H9 (cell line): ENCODE data around the gene SRPX. TPM values are rescaled to one million over a fixed set of nuclear protein-coding genes. Genes with fewer than 3 reads are reported as not detected.

Experiments used
- DNase-seq: peaks from one replicate; pipeline ENCODE4 v3.0.0-alpha.2; 2017
- H2AFZ ChIP-seq: one replicate; pipeline ENCODE4 v1.6.1; 2013; ENCODE audit warnings: mild to moderate bottlenecking, low read length, control low read depth, moderate library complexity
- H2AK5ac ChIP-seq: 2 replicates; pipeline ENCODE4 v1.6.1; 2013; ENCODE audit warnings: low read length, control low read depth, mixed read lengths; ENCODE audit not compliant: insufficient read length
- H2BK120ac ChIP-seq: one replicate; pipeline ENCODE4 v1.6.1; 2013; ENCODE audit warnings: low read depth, mild to moderate bottlenecking, low read length, control low read depth, inconsistent platforms; ENCODE audit not compliant: poor library complexity, severe bottlenecking
- H2BK12ac ChIP-seq: 2 replicates; pipeline ENCODE4 v1.6.1; 2013; ENCODE audit warnings: low read length, control low read depth, mixed read lengths, low read depth; ENCODE audit not compliant: insufficient read length
- H2BK15ac ChIP-seq: 2 replicates; pipeline ENCODE4 v1.6.1; 2013; ENCODE audit warnings: low read depth, low read length, control low read depth
- H2BK20ac ChIP-seq: one replicate; pipeline ENCODE4 v1.6.1; 2013; ENCODE audit warnings: low read depth, mild to moderate bottlenecking, low read length, control low read depth, inconsistent platforms; ENCODE audit not compliant: poor library complexity, severe bottlenecking
- H2BK5ac ChIP-seq: 2 replicates; pipeline ENCODE4 v1.6.1; 2013; ENCODE audit warnings: low read length, control low read depth, mixed read lengths; ENCODE audit not compliant: insufficient read length
- H3K14ac ChIP-seq: 2 replicates; pipeline ENCODE4 v1.6.1; 2013; ENCODE audit warnings: low read length, control low read depth; ENCODE audit not compliant: insufficient read depth
- H3K18ac ChIP-seq: 2 replicates; pipeline ENCODE4 v1.6.1; 2013; ENCODE audit warnings: low read depth, mild to moderate bottlenecking, mixed read lengths, low read length, control low read depth; ENCODE audit not compliant: insufficient read length
- H3K23ac ChIP-seq: 2 replicates; pipeline ENCODE4 v1.6.1; 2013; ENCODE audit warnings: low read length, control low read depth, mixed read lengths, low read depth; ENCODE audit not compliant: insufficient read length
- H3K23me2 ChIP-seq: 2 replicates; pipeline ENCODE4 v1.6.1; 2013; ENCODE audit warnings: low read depth, mild to moderate bottlenecking, mixed read lengths, low read length, control low read depth; ENCODE audit not compliant: insufficient read length, poor library complexity, severe bottlenecking
- H3K27ac ChIP-seq: 2 replicates; pipeline ENCODE4 v1.5.1; 2013; ENCODE audit warnings: low read length, control low read depth, mixed read lengths, low read depth; ENCODE audit not compliant: insufficient read length
- H3K27me3 ChIP-seq: 2 replicates; pipeline ENCODE4 v1.6.1; 2013; ENCODE audit warnings: low read length, control low read depth, inconsistent platforms; ENCODE audit not compliant: insufficient read depth
- H3K4ac ChIP-seq: 2 replicates; pipeline ENCODE4 v1.6.1; 2013; ENCODE audit warnings: low read depth, mild to moderate bottlenecking, control low read depth, inconsistent platforms, low read length, moderate library complexity
- H3K4me1 ChIP-seq: 2 replicates; pipeline ENCODE4 v1.6.1; 2013; ENCODE audit warnings: low read length, control low read depth, inconsistent platforms; ENCODE audit not compliant: insufficient read depth
- H3K4me2 ChIP-seq: 2 replicates; pipeline ENCODE4 v1.6.1; 2013; ENCODE audit warnings: low read length, control low read depth, mixed read lengths; ENCODE audit not compliant: insufficient read length, insufficient read depth
- H3K56ac ChIP-seq: 2 replicates; pipeline ENCODE4 v1.6.1; 2013; ENCODE audit warnings: low read depth, mild to moderate bottlenecking, mixed read lengths, low read length, control low read depth; ENCODE audit not compliant: insufficient read length
- H3K79me1 ChIP-seq: 2 replicates; pipeline ENCODE4 v1.6.1; 2013; ENCODE audit warnings: low read depth, mild to moderate bottlenecking, moderate library complexity, low read length, control low read depth, inconsistent platforms; ENCODE audit not compliant: insufficient read depth, poor library complexity, severe bottlenecking
- H3K79me2 ChIP-seq: 2 replicates; pipeline ENCODE4 v1.6.1; 2013; ENCODE audit warnings: low read length, control low read depth, inconsistent platforms; ENCODE audit not compliant: insufficient read depth
- H3K9ac ChIP-seq: 2 replicates; pipeline ENCODE4 v1.6.1; 2013; ENCODE audit warnings: low read length, control low read depth, mixed read lengths; ENCODE audit not compliant: insufficient read length; ENCODE audit errors: extremely low read depth
- H3K9me3 ChIP-seq: one replicate; pipeline ENCODE4 v1.6.1; 2013; ENCODE audit warnings: low read depth, low read length, inconsistent platforms; ENCODE audit not compliant: control insufficient read depth
- H3T11ph ChIP-seq: one replicate; pipeline ENCODE4 v1.6.1; 2013; ENCODE audit warnings: mild to moderate bottlenecking, low read length, control low read depth, inconsistent platforms
- H4K20me1 ChIP-seq: one replicate; pipeline ENCODE4 v1.6.1; 2013; ENCODE audit not compliant: control insufficient read depth, insufficient read length, insufficient read depth
- H4K5ac ChIP-seq: 2 replicates; pipeline ENCODE4 v1.6.1; 2013; ENCODE audit warnings: low read depth, mild to moderate bottlenecking, mixed read lengths, low read length, control low read depth; ENCODE audit not compliant: insufficient read length
- H4K8ac ChIP-seq: replicated peaks from 2 replicates; pipeline ENCODE4 v1.6.1; 2013; ENCODE audit warnings: low read length, control low read depth, mixed read lengths, low read depth; ENCODE audit not compliant: insufficient read length
- H4K91ac ChIP-seq: 2 replicates; pipeline ENCODE4 v1.6.1; 2013; ENCODE audit warnings: low read depth, mild to moderate bottlenecking, moderate library complexity, mixed read lengths, low read length, control low read depth; ENCODE audit not compliant: insufficient read length
- H3K27ac Mint-ChIP-seq, 3 experiments: 2 replicates in 2 of 3; 3 replicates in 1 of 3; pipeline ENCODE4 v1.8.0; 2020 to 2021; ENCODE audit warnings: mixed read lengths in 3 of 3, mild to moderate bottlenecking in 1 of 3, moderate library complexity in 1 of 3
- H3K27me3 Mint-ChIP-seq: 2 replicates; pipeline ENCODE4 v1.8.0; 2021; ENCODE audit warnings: low read depth, mild to moderate bottlenecking, moderate library complexity, mixed read lengths
- H3K36me3 Mint-ChIP-seq, 3 experiments: 2 replicates in 2 of 3; 3 replicates in 1 of 3; pipeline ENCODE4 v1.8.0; 2020 to 2021; ENCODE audit warnings: low read depth in 3 of 3, mixed read lengths in 3 of 3; ENCODE audit not compliant: insufficient read depth in 1 of 3
- H3K4me1 Mint-ChIP-seq, 2 experiments: 2 replicates each; pipeline ENCODE4 v1.8.0; 2020; ENCODE audit warnings: mixed read lengths in 2 of 2
- H3K4me3 Mint-ChIP-seq, 2 experiments: 2 replicates in 1 of 2; 3 replicates in 1 of 2; pipeline ENCODE4 v1.8.0; 2020 to 2021; ENCODE audit warnings: mild to moderate bottlenecking in 2 of 2, mixed read lengths in 2 of 2, moderate library complexity in 1 of 2
- H3K9me3 Mint-ChIP-seq, 2 experiments: 2 replicates in 1 of 2; 3 replicates in 1 of 2; pipeline ENCODE4 v1.8.0; 2020; ENCODE audit warnings: mild to moderate bottlenecking in 2 of 2, mixed read lengths in 2 of 2, moderate library complexity in 1 of 2
- CTCF ChIP-seq: fragments of 200-600 bp; sonication (generic); conservative IDR thresholded peaks from 3 replicates; pipeline ENCODE4 v1.8.0; 2021; ENCODE audit warnings: antibody characterized with exemption, mild to moderate bottlenecking
- WGBS: extraction: QIAGEN DNeasy Blood & Tissue Kit; methylation state at CpG from one replicate; pipeline ENCODE4 v1.1.7; 2013; ENCODE audit warnings: missing lambda C conversion rate, low lambda C conversion rate, mixed read lengths; ENCODE audit not compliant: insufficient read length; ENCODE audit errors: extremely low coverage; 5-methylcytosine and 5-hydroxymethylcytosine counted together
- total RNA-seq: library from RNA; stranded (reverse); gene quantifications from 2 replicates; pipeline ENCODE4 v1.2.1, GENCODE V29; 2021

The SRPX gene
- total RNA-seq, 1 experiment from 2014 or later: 2.8 TPM

GRCh38 chrX:38268011-38268410 lies 47.3 kb upstream of the SRPX start:
- H3K27me3 Mint-ChIP-seq: no peaks in the 10 kb centered on the region

More at GRCh38 chrX:38268011-38268410, 47.3 kb upstream of the SRPX start:
- Mint-ChIP-seq H3K4me1 (no peaks in the 10 kb centered on the region), H3K36me3 (peaks cover 3 to 9% (median 6%) of the 10 kb centered on the region in 3 experiments; a peak in 4 of 7 replicates), H3K9me3 (peaks cover 40 to 48% of the 10 kb centered on the region in 2 experiments), H3K4me3 (no peak overlapping the region), H3K27ac (no peak overlapping the region)
- H3K23ac ChIP-seq: no peak overlapping the region
- no peak overlapping the region for H2BK120ac ChIP-seq
- H3K79me2 ChIP-seq: no peaks in the 10 kb centered on the region
- no peak overlapping the region for H4K8ac ChIP-seq
- H3K27ac ChIP-seq: no peak overlapping the region
- H3K9me3 ChIP-seq: no peaks in the 10 kb centered on the region
- no peak for DNase-seq
- H3K4me2 ChIP-seq: no peak overlapping the region
- no peak overlapping the region for H3K4ac ChIP-seq
- H3K27me3 ChIP-seq: no peaks in the 10 kb centered on the region
- no peak overlapping the region for H2BK5ac ChIP-seq
- no peak overlapping the region for H2BK20ac ChIP-seq
- no peak overlapping the region for H2BK15ac ChIP-seq
- H3K23me2 ChIP-seq: no peaks in the 10 kb centered on the region
- no peak overlapping the region for H2AFZ ChIP-seq
- no peak overlapping the region for H2AK5ac ChIP-seq
- H3K56ac ChIP-seq: no peak overlapping the region
- no peak for TF ChIP-seq CTCF
- H4K5ac ChIP-seq: no peak overlapping the region
- no peak overlapping the region for H3T11ph ChIP-seq
- H2BK12ac ChIP-seq: no peak overlapping the region
- H3K4me1 ChIP-seq: no peaks in the 10 kb centered on the region
- H4K91ac ChIP-seq: no peak overlapping the region
- no CpG with 5 or more reads among the region's 3 CpGs for WGBS
- no peak overlapping the region for H3K14ac ChIP-seq
- H4K20me1 ChIP-seq: no peaks in the 10 kb centered on the region
- no peaks in the 10 kb centered on the region for H3K79me1 ChIP-seq
- no peak overlapping the region for H3K9ac ChIP-seq
- no peak overlapping the region for H3K18ac ChIP-seq
